Right lobe of liver (tissue), 6 donors: ENCODE data around the gene HHAT. TPM values are rescaled to one million over a fixed set of nuclear protein-coding genes. Genes with fewer than 3 reads are reported as not detected.

Experiments
- ATAC-seq, 4 donors: fragments of 200-7000 bp; cut with Tn5 transposase; one replicate each; pipeline ENCODE4 v1.9.1; 2020; ENCODE audit warnings: mild to moderate bottlenecking in 4 of 4, moderate library complexity in 4 of 4
- DNase-seq, 3 donors: peaks; one replicate each; pipeline ENCODE4 v3.0.0-alpha.2; 2020
- H3K27ac ChIP-seq, 3 donors: fragments of 200-600 bp; one replicate each; pipeline ENCODE4 v1.8.0; 2022
- H3K27me3 ChIP-seq, 2 donors: fragments of 200-600 bp; one replicate each; pipeline ENCODE4 v1.8.0; 2022
- H3K36me3 ChIP-seq, 4 donors: fragments of 200-600 bp; sonication (generic) in 1 of 4; one replicate each; pipeline versions ENCODE4 v1.5.1 to v1.8.0; 2017 to 2022; ENCODE audit warnings: control low read depth in 1 of 4
- H3K4me1 ChIP-seq, 4 donors: fragments of 200-600 bp; sonication (generic) in 1 of 4; one replicate each; pipeline versions ENCODE4 v1.5.1 to v1.8.0; 2017 to 2022; ENCODE audit warnings: control low read depth in 1 of 4
- H3K4me3 ChIP-seq, 3 donors: fragments of 200-600 bp; one replicate each; pipeline ENCODE4 v1.8.0; 2022
- H3K9me3 ChIP-seq, 4 donors: fragments of 200-600 bp; sonication (generic) in 1 of 4; one replicate each; pipeline versions ENCODE4 v1.5.1 to v1.8.0; 2017 to 2022; ENCODE audit warnings: control low read depth in 1 of 4
- POLR2A ChIP-seq: fragments of 450-650 bp; IDR thresholded peaks from one replicate; pipeline ENCODE4 v1.6.1; 2017; ENCODE audit warnings: antibody characterized with exemption, mild to moderate bottlenecking
- WGBS: methylation state at CpG from one replicate; pipeline ENCODE4 v1.1.6; 2018; ENCODE audit warnings: low coverage, low lambda C conversion rate; ENCODE audit not compliant: insufficient coverage; ENCODE audit errors: missing lambda C conversion rate; 5-methylcytosine and 5-hydroxymethylcytosine counted together
- intact Hi-C, 2 donors: fragments of 100-400 bp; cut with DNase I; formaldehyde crosslinking; loops; one replicate each; pipeline versions ENCODE4 v1.11.2 to v1.14.1; 2022
- total RNA-seq, 6 experiments: library from RNA; depleted of rRNA in 2 of 6; stranded (reverse); fragments of >200 nt in 2 of 6; fragmentation: NEBNext Ultra II Directional in 3 of 6; extraction: Animal tissue kit (Norgen Biotek cat#: 25700) in 3 of 6; gene quantifications; one replicate each; pipeline versions ENCODE4 v1.1.0 to v1.2.4, GENCODE V29; 2016 to 2023
- TF ChIP-seq, protein P1 (sequence below), 4 donors: fragments of 200-600 bp in 3 of 4; fragments of 450-650 bp in 1 of 4; IDR thresholded peaks; one replicate each; pipeline versions ENCODE4 v1.5.1 to v1.8.0; 2016 to 2022; ENCODE audit warnings: antibody characterized with exemption in 4 of 4, mild to moderate bottlenecking in 2 of 4
- donor health status: DM: no; HTN: yes; CAD: no.
- donor health status: DM: no; HTN: no; CAD: no.
- donor health status: DM: no; HTN: no; CAD: no.
- donor health status: DM: no; HTN: yes; CAD: no.
- donor health status: DM: no; HTN: yes; CAD: no.

The HHAT gene
- total RNA-seq, 6 experiments from 2014 or later, result 2.2 to 4.1 (median 2.7) TPM

- H3K4me3 ChIP-seq, result no peak overlapping the region
- H3K9me3 ChIP-seq, result no peaks in the 10 kb centered on the region
- H3K27ac ChIP-seq, result no peak overlapping the region
- intact Hi-C loops, result no loop called here
- H3K36me3 ChIP-seq, result no peaks in the 10 kb centered on the region
- no peak for ATAC-seq
- TF ChIP-seq, protein P1, sequence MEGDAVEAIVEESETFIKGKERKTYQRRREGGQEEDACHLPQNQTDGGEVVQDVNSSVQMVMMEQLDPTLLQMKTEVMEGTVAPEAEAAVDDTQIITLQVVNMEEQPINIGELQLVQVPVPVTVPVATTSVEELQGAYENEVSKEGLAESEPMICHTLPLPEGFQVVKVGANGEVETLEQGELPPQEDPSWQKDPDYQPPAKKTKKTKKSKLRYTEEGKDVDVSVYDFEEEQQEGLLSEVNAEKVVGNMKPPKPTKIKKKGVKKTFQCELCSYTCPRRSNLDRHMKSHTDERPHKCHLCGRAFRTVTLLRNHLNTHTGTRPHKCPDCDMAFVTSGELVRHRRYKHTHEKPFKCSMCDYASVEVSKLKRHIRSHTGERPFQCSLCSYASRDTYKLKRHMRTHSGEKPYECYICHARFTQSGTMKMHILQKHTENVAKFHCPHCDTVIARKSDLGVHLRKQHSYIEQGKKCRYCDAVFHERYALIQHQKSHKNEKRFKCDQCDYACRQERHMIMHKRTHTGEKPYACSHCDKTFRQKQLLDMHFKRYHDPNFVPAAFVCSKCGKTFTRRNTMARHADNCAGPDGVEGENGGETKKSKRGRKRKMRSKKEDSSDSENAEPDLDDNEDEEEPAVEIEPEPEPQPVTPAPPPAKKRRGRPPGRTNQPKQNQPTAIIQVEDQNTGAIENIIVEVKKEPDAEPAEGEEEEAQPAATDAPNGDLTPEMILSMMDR (IDR thresholded peaks at IDR 0.05), result no peak
- TF ChIP-seq POLR2A, result no peak
- no peak for DNase-seq
- WGBS, result 85% methylated on average over 3 of the region's 3 CpGs
- no peaks in the 10 kb centered on the region for H3K27me3 ChIP-seq
- no peaks in the 10 kb centered on the region for H3K4me1 ChIP-seq
Measured at GRCh38 chr1:210465150-210465549, 136.4 kb downstream of the HHAT start.

- H3K27ac ChIP-seq, result no peak overlapping the region
- no peak for ATAC-seq
- no peaks in the 10 kb centered on the region for H3K36me3 ChIP-seq
- TF ChIP-seq, protein P1 (IDR thresholded peaks at IDR 0.05), result no peak
- TF ChIP-seq POLR2A, result no peak
- H3K4me1 ChIP-seq, result no peaks in the 10 kb centered on the region
- 90% methylated on average over 2 of the region's 2 CpGs for WGBS
- no peak overlapping the region for H3K4me3 ChIP-seq
- intact Hi-C loops, result no loop called here
- no peak for DNase-seq
- no peaks in the 10 kb centered on the region for H3K27me3 ChIP-seq
- no peaks in the 10 kb centered on the region for H3K9me3 ChIP-seq
Measured at GRCh38 chr1:210467440-210468043, 138.8 kb downstream of the HHAT start.

GRCh38 chr1:210469441-210469840, 140.7 kb downstream of the HHAT start:
- DNase-seq, result no peak
- Histone ChIP-seq H3K27ac (no peak overlapping the region), H3K4me3 (no peak overlapping the region), H3K36me3 (no peaks in the 10 kb centered on the region), H3K4me1 (no peaks in the 10 kb centered on the region), H3K9me3 (no peaks in the 10 kb centered on the region), H3K27me3 (no peaks in the 10 kb centered on the region)
- intact Hi-C loops, result no loop called here
- TF ChIP-seq, protein P1 (IDR thresholded peaks at IDR 0.05), result no peak
- no peak for TF ChIP-seq POLR2A
- ATAC-seq, result no peak
- WGBS, result 76% methylated on average over 3 of the region's 3 CpGs

DNA sequence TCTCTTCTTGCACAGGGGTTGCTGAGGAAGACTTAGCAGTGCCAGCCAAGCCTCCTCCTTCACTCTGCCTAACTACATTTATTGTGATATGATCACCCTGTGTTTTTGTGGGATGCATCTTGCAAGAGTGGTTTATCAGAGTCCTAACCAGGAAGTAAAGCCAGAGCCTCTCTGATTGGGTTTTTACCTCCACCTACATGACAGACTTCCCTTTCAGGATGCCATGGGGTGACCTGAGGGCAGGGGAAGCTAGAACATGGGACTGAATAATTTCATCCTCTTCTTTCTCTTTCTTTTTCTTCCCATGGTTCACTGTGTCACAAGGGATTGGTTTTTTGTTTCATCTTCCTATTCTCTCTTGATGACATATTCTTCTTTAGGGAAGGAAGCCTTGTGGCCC, 146.6 kb downstream of the HHAT start:
- H3K4me1 ChIP-seq, result no peaks in the 10 kb centered on the region
- H3K4me3 ChIP-seq, result no peak overlapping the region
- no peak overlapping the region for H3K27ac ChIP-seq
- H3K9me3 ChIP-seq, result no peaks in the 10 kb centered on the region
- ATAC-seq, result no peak
- no peaks in the 10 kb centered on the region for H3K27me3 ChIP-seq
- H3K36me3 ChIP-seq, result no peaks in the 10 kb centered on the region
- intact Hi-C loops, result no loop called here
- DNase-seq, result no peak
- TF ChIP-seq, protein P1 (IDR thresholded peaks at IDR 0.05), result no peak
- TF ChIP-seq POLR2A, result no peak

GRCh38 chr1:210475806-210476205, 147.1 kb downstream of the HHAT start:
- Histone ChIP-seq H3K4me1 (no peaks in the 10 kb centered on the region), H3K27ac (no peak overlapping the region), H3K9me3 (no peaks in the 10 kb centered on the region), H3K27me3 (no peaks in the 10 kb centered on the region), H3K36me3 (no peaks in the 10 kb centered on the region), H3K4me3 (no peak overlapping the region)
- 86% methylated on average over 2 of the region's 2 CpGs for WGBS
- no peak for DNase-seq
- no peak for ATAC-seq
- intact Hi-C loops, result no loop called here
- TF ChIP-seq, protein P1 (IDR thresholded peaks at IDR 0.05), result no peak
- no peak for TF ChIP-seq POLR2A
